Fibroblast of the aortic adventitia (primary cell): Measurements from ENCODE around the gene ZFPL1. TPM values are rescaled to one million over a fixed set of nuclear protein-coding genes. Genes with fewer than 3 reads are reported as not detected.

Experiments
- DNase-seq: peaks from one replicate; pipeline ENCODE4 v3.0.0-alpha.2; 2010; ENCODE audit warnings: low read depth
- H3K4me3 ChIP-seq: 2 replicates; pipeline ENCODE4 v1.5.1; 2011; ENCODE audit warnings: low read depth, mild to moderate bottlenecking, control low read depth, low read length, moderate library complexity
- total RNA-seq: library from RNA; depleted of rRNA; stranded (reverse); fragments of >200 nt; gene quantifications from 2 replicates; pipeline ENCODE4 v1.2.3, GENCODE V29; 2012; ENCODE audit warnings: low replicate concordance
- TF ChIP-seq, protein P1 (sequence below): IDR thresholded peaks from 2 replicates; pipeline ENCODE4 v1.5.1; 2011; ENCODE audit warnings: mild to moderate bottlenecking, low read length, control low read depth, inconsistent platforms; ENCODE audit not compliant: insufficient read depth

The ZFPL1 gene
- total RNA-seq, 1 donor: 42.5 TPM

DNA sequence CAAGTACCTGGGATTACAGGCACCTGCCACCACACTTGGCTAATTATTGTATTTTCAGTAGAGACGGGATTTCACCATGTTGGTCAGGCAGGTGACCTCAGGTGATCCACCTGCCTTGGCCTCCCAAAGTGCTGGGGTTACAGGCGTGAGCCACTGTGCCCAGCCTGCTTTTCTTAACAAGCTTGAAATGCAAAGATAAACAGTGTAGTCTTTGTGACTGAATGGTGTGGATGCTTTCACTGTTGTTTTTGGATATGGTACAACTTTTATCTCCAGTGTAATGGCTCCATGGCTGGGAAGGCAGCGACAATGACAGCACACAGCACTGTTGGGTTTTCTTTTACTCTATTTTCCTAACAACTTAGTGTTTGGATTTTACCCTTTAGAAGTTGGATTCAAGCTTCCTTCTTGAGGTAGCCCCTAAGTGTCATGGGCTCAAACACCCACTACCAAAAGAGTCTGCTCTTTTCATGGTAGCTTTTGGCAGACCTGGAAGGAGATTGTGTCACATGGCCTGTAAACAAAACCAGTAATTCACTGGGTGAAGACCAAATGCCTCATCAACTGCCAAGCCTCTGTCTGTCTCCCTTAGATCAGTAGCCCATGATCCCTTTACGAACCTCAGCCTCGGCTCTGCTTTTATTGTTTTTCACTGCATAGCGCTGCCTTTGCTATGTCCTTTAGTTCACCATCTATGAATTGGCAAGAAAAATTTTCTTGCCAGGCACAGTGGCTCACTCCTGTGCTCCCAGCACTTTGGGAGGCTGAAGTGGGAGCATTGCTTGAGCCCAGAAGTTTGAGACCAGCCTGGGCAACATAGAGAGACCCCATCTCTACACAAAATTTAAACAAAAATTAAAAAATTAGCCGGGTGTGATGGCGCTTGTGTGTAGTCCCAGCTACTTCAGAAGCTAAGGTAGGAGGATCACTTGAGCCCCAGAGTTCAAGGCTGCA lies 18.4 kb downstream of the ZFPL1 start:
- H3K4me3 ChIP-seq: no peak overlapping the region
- peak; percentile 41 for DNase-seq
- TF ChIP-seq, protein P1, sequence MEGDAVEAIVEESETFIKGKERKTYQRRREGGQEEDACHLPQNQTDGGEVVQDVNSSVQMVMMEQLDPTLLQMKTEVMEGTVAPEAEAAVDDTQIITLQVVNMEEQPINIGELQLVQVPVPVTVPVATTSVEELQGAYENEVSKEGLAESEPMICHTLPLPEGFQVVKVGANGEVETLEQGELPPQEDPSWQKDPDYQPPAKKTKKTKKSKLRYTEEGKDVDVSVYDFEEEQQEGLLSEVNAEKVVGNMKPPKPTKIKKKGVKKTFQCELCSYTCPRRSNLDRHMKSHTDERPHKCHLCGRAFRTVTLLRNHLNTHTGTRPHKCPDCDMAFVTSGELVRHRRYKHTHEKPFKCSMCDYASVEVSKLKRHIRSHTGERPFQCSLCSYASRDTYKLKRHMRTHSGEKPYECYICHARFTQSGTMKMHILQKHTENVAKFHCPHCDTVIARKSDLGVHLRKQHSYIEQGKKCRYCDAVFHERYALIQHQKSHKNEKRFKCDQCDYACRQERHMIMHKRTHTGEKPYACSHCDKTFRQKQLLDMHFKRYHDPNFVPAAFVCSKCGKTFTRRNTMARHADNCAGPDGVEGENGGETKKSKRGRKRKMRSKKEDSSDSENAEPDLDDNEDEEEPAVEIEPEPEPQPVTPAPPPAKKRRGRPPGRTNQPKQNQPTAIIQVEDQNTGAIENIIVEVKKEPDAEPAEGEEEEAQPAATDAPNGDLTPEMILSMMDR: no peak

- H3K4me3 ChIP-seq: no peak overlapping the region
- DNase-seq: no peak
- TF ChIP-seq, protein P1: no peak
Observed at GRCh38 chr11:65103476-65103875, 19.5 kb downstream of the ZFPL1 start.

- DNase-seq: no peak
- TF ChIP-seq, protein P1: no peak
- no peak overlapping the region for H3K4me3 ChIP-seq
Observed at GRCh38 chr11:65104628-65105027, 20.6 kb downstream of the ZFPL1 start.

GRCh38 chr11:65107078-65107477 lies 23.1 kb downstream of the ZFPL1 start:
- TF ChIP-seq, protein P1: no peak
- no peak for DNase-seq
- H3K4me3 ChIP-seq: no peak overlapping the region

DNA sequence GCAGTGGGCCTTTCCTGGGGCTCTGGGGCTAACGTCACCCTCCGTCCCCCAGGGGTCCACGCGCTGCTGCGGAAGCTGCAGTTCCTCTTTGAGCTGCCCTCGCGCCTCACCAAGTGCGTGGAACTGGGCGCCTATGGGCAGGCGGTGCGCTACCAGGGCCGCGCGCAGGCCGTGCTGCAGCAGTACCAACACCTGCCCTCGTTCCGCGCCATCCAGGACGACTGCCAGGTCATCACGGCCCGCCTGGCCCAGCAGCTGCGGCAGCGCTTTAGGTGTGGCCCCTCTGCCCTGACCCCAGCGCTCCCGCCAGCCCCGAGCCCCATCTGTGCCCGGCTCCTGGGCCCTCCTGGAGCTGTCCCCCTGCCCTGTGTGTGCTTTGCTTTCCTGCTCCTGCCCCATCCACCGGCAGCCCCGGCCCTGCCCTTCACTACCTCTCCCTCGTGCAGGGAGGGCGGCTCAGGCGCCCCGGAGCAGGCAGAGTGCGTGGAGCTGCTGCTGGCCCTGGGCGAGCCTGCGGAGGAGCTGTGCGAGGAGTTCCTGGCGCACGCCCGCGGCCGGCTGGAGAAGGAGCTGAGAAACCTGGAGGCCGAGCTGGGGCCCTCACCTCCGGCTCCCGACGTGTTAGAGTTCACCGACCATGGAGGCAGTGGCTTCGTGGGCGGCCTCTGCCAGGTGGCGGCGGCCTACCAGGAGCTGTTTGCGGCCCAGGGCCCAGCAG lies 23.9 kb downstream of the ZFPL1 start:
- no peak for DNase-seq
- TF ChIP-seq, protein P1: no peak
- H3K4me3 ChIP-seq: no peak overlapping the region

GRCh38 chr11:65108469-65109123 lies 24.6 kb downstream of the ZFPL1 start:
- TF ChIP-seq, protein P1: no peak
- DNase-seq: no peak
- H3K4me3 ChIP-seq: no peak overlapping the region
